Colon (tissue), 2 donors: ENCODE data around the gene PLD3.
"Not testable (repeated sequence)": the region's sequence is repeated elsewhere in the genome, so short reads cannot be mapped to it uniquely, and the experiment has no call there.

ENCODE experiments used
- FAIRE-seq: peaks from 2 replicates; lab custom pipeline; 2012; peaks lifted over from hg19 to GRCh38; lab: Jason Lieb, UNC
- donor health status: control.
- donor health status: control.

The PLD3 gene

DNA sequence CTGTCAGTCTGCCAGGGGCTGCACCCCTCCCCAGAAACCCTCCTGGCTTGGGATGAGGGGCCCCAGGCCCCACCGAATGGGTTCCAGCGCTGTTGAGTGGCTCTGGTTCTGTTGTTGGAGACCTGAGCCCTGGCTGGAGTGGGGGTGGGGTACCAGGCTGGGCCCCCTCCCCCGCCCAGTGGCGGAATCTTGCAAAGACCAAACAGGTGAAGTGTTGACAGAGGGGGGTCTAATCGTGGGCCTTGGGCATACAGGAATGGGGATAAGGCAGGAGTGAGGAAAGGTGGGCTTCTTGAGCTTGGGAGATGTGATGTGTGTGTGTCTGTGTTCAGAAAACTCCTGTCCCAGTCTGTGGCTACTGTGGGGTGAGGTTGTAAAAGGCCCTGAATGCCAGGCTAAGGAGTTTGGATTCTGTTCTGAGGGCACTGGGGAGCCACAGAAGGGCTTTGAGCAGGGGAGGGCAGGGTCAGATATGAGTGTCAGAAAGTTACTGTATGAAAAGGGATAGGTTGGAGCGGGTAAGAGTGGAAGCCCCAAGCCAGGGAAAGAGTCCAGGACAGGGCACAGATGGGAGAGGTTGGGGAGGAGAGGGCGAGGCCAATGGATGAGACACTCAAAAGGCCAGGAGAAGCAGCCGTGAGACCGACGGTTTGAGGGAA is 41.7 kb downstream of the PLD3 start, which contains the start of gene HIPK4:
HIPK4 (minus strand) TSS at position 98 of the 659 bp plus-strand sequence. CDS start 279 bp downstream, outside the sequence.
- no peak for FAIRE-seq

DNA sequence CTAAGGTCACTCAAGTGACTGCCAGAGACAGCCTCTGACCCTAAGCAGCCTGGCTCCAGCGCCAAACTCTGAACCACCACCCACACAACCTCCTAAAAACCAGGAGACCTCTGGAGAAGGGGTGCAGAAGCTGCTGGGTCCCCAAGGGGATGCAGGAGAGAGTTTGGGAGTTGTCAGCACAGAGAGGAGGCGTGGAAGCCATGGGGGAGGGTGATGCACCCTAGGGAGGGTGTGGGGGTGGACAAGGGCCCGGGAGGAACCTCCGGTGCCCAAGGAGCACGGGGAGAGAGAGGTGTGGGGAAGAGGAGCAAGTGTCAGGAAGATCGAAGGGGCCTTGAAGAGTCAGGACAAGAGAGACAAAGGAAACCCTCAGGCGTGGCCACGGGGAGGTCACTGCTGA is 43.6 kb downstream of the PLD3 start:
- no peak for FAIRE-seq

DNA sequence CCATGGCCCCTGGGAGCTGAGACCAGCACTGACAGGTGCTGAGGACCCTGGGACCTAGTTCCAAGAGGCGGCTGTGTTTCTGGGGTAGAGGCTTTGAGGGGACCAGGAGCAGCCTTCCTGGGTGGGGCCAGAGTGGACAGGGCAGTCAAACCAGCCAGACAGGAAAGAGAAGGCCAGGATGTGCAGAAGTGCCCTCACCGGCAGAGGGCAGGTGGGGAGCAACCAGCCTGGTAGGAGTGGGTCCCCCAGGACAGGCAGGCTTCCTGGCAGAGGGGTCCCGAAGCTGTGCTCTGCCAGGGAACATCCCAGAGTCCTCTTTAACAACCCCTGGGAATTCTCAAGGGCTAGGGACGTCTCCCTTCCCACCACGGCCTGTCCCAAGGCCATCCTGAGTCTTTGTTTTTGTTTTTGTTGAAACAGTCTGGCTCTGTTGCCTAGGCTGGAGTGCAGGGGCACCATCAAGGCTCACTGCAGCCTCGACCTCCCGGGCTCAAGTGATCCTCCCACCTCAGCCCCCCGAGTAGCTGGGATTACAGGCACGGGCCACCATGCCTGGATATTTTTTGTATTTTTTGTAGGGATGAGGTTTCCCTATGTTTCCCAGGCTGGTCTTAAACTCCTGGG is 44.5 kb downstream of the PLD3 start:
- no peak for FAIRE-seq

GRCh38 chr19:40393894-40394815 is 45.7 kb downstream of the PLD3 start:
- no peak for FAIRE-seq

DNA sequence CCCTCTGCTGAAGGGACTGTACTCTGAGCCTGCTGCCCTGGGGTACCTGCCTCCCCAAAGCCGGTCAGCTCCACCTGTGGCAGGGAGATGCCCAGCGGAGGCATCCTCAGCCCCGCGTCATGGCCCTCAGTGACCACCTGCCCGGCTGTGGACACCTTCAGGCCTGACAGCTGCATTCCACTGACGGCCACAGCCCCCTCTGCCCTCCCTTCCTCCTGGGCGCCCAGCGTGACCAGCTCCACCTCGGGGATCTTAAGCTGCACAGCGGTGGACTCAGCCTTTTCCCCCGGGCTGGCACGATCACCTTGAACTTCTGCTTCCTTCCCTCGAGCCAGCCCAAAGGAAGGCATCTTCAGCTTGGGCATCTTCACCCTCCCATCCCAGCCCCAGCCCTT is 46.3 kb downstream of the PLD3 start:
- no peak for FAIRE-seq

GRCh38 chr19:40395956-40396355 is 47.5 kb downstream of the PLD3 start:
- no peak for FAIRE-seq

- FAIRE-seq: no peak
Observed at GRCh38 chr19:40396886-40397567, 48.5 kb downstream of the PLD3 start.

- no peak for FAIRE-seq
Observed at GRCh38 chr19:40397568-40397906, 49.0 kb downstream of the PLD3 start.

GRCh38 chr19:40398417-40399131 is 50.1 kb downstream of the PLD3 start:
- FAIRE-seq: no peak

DNA sequence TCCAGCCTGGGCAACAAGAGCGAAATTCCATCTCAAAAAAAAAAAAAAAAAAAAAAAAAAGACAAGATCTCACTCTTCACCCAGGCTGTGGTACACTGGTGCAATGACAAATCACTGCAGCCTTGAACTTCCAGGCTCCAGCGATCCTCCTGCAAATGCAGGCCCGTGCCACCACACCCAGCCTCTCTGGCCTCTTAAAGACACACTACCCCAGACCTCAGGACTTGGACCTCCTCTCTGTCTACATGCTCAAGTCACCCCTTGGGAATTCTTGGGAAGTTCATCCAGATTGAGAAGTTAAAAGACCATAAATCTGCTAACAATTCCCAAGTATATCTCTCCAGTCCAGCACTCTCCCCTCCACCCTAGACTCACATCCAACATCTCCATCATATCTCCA is 52.1 kb downstream of the PLD3 start:
- no peak for FAIRE-seq

DNA sequence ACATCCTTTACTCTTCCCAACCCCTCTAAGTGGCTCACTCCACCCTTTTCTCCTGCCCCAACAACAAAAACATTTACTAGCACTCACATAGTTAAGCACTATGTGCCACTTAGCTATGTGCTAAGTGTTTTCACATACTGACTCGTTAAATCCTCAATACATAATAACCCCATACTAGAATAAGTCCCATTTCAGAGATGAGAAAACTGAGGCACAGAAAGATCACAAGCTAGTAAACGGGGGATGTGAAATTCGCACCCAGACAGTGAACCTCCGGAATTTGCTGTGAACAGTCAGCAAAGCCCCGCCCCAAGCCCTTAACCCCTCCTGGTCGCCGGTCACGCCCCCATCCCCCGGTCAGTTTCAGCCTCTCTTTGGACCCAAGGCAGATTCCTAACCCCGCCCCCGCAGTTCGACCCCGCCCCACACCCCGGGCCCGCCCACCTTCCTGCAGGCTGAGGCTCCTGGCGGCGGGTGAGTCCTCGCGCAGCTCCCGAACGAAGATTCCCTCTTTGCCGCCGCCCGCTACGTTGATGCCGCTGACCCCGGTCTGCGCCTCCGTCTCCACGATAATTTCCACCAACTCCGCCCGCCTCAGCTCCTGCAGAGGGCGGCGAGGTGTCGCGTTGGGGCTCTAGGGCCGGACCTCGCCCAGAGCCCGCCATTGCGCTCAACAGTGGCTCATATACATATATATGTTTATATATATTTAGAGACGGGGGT is 54.9 kb downstream of the PLD3 start:
- no peak for FAIRE-seq

- FAIRE-seq: no peak
Observed at GRCh38 chr19:40407714-40408597, 59.5 kb downstream of the PLD3 start.

- FAIRE-seq: not testable (repeated sequence)
Observed at GRCh38 chr19:40408598-40408925, 60.1 kb downstream of the PLD3 start.

DNA sequence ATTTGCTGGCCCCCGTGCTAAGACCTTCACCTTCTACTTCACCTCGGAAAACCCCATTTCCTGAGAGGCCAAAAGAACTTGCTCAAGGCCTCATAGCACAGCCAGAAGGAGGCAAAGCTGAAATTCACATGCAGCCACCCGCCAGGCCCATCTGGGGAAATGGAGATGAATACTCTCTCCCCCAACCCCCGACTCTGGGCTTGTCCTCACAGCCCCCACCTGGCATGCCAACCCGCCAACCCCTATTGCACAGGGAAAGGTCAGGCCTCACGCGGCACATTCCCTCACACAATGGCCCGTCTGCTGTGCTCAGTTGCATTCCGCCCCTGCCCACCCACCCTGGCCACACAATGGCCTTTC is 61.5 kb downstream of the PLD3 start:
- FAIRE-seq: no peak

- no peak for FAIRE-seq
Observed at GRCh38 chr19:40411125-40411842, 62.8 kb downstream of the PLD3 start.

DNA sequence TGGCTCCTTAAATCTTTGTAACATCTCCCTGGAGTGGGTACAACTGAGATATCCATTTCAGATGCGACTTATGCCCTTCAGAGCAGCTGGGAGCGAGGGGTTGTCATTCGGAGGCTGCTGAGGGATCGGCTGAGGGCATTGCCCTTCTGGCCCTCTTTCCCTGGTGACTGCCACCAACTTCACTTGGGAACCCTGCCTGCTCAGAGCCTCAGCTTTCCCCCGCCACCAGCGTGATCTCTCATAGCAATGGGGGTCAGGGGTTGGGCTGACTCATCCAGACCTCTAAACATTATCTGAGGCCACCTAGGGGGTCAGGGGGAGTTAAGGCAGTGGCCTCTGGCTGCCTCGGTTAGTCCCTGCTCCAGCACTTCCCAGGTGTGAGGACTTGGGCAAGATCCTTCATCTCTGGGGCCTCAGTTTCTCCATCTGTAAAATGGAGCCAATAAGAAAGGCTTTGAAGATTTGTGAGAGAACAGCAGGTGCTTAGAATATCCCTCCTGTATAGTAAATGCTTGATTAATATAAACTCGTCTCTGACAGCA is 63.5 kb downstream of the PLD3 start:
- FAIRE-seq: no peak

GRCh38 chr19:40412866-40413265 is 64.4 kb downstream of the PLD3 start:
- no peak for FAIRE-seq

DNA sequence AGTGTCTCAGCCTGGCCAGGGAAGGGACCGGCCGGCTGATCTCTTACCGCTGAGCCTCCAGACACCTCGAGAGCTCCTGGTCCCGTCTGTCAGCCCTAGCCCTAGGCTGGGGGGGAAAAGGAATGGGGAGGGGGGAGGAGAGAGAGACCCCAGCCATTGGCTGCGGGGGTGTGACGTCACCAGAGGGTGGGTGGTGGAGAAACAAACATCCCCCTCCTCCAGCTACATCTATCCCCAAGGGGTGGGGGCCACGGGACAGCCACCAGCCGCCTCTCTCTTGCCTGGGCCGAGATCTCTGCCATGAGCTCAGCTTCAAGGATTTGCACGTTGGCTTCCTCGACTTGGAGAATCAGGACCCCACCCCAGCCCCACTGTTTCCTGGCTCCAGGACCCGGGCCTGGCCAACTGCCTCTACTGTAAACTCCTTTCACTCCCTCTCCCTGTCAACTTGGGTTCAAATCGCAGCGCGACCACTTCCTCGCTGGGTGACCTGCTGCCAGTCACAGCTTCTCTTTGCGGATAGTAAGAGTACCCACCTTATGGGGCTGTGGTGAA is 64.9 kb downstream of the PLD3 start, which contains the start of gene PRX:
PRX (minus strand) TSS at position 88 of the 555 bp plus-strand sequence. CDS start 5,446 bp downstream, outside the sequence.
- FAIRE-seq: no peak
